Epithelial cell of esophagus (primary cell): Measurements from ENCODE around the gene LGR6.

Source experiments
- DNase-seq: peaks from one replicate; pipeline ENCODE4 v3.0.0; 2010; ENCODE audit warnings: low read depth
- H3K4me3 ChIP-seq: 2 replicates; pipeline ENCODE4 v1.5.1; 2011; ENCODE audit warnings: mild to moderate bottlenecking, low read length, control low read depth
- CTCF ChIP-seq: IDR thresholded peaks from 2 replicates; pipeline ENCODE4 v1.5.1; 2011; ENCODE audit warnings: low read depth, mild to moderate bottlenecking, low read length, control low read depth, inconsistent platforms; ENCODE audit not compliant: insufficient read depth; ENCODE audit errors: missing control alignments

Gene LGR6

DNA sequence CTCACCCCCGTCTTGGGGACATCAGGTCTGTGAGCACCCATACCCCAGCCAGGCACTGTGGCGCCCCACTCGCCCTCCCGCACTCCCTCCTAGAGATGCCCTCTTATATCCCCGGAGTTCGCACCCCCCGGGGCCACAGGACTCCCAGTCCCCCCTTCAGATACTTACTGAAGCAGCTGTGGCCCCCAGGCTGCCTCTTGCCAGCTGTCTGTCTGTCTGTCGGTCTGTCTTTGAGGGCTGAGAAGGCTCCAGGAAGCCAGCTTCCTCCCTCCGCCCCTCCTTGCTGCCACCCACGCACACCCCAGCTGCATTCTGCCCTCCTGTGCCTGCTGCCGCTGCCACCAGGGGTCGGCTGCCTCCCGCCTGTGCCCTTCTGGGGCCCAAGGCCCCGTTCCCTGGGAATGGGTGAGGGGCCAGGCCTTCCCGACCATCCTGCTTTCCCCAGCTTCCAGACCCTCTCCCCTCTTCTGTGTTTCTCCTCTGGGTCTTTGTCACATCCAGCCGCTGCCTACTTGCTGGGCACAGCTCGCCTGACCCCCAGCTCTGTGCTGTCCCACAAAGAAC lies 33.1 kb upstream of the LGR6 start, which contains the start of gene PTPN7:
TSS of gene PTPN7 (minus strand) at position 226 of the 564 bp plus-strand sequence. CDS start 1,200 bp downstream, outside the sequence.
- H3K4me3 ChIP-seq, result no peak within 1 kb of the TSS
- DNase-seq, result peak; percentile 16
- TF ChIP-seq CTCF, result no peak

- no peak for DNase-seq
- H3K4me3 ChIP-seq, result no peak overlapping the region
- TF ChIP-seq CTCF, result no peak
Measured at GRCh38 chr1:202161151-202162046, 32.2 kb upstream of the LGR6 start.

GRCh38 chr1:202162047-202162417 lies 31.6 kb upstream of the LGR6 start:
- no peak overlapping the region for H3K4me3 ChIP-seq
- DNase-seq, result no peak
- no peak for TF ChIP-seq CTCF

- H3K4me3 ChIP-seq, result no peak overlapping the region
- no peak for TF ChIP-seq CTCF
- no peak for DNase-seq
Measured at GRCh38 chr1:202162418-202163280, 30.9 kb upstream of the LGR6 start.

- no peak for TF ChIP-seq CTCF
- DNase-seq, result no peak
- H3K4me3 ChIP-seq, result no peak overlapping the region
Measured at GRCh38 chr1:202163281-202164270, 30.0 kb upstream of the LGR6 start.

DNA sequence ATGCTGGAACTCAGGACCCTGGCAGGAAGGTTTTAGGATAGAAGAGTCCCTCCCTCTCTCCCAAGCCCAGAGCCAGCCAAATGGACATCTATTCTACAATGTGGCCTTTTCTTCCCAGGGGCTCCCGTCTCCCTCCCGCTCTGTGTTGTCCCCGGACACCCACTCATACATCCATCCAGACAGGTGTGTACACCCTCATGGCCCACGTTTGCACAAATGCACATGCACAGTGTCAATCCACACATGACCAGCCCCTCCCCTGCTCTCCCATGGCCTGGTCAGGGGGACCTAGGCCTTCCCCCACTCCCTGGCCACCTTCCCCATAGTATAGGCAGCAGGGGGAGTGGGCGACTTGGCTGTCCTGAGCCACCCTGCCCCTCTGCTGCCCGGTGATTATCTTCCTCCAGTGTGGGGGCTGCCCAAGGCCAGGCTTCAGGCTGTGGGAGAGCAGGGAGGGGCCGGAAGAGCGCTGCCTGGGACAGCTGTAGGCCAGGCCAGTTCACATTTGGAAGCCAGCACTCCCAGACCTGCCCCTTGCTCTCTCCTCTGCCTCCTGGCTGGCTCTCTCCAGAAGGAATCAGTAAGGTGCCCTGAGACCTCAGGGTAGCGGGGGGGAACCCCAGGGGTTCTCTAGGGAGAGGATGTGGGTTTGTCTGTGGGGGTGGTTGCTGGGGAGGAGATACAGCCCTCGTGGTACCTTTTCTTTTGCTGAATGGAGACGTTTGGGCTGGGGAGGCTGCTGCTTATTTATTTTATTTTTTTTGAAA lies 29.1 kb upstream of the LGR6 start:
- no peak overlapping the region for H3K4me3 ChIP-seq

More for the DNA sequence above, 29.1 kb upstream of the LGR6 start:
- TF ChIP-seq CTCF, result no peak
- no peak for DNase-seq
